ENCODE results near the gene PDGFD.

The PDGFD gene

DNA sequence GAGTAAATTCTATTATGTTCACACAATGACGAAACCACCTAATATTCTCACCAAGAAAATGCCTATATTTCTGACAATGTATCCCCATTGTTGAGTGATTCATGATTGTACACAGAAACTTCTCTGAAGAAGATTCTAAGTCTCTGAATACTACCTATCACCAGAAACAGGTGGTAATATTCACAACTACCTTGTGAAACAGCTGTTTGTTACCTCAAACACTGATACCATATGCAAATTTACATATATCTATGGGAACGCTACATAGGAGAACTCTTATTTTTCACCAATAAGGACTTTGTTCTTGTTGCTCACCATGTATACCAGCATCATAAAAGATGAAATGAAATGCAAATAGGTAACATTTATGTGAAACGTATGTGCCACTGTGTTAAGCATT, 59.3 kb downstream of the PDGFD start:
- Mint-ChIP-seq H3K27me3 (ENCODE audit: low read depth, poor library complexity) (no peaks in the 10 kb centered on the region), H3K27ac (no peak overlapping the region), H3K9me3 (peaks cover 16% of the 10 kb centered on the region), H3K4me3 (no peak overlapping the region), H3K4me1 (peaks cover 5% of the 10 kb centered on the region), H3K36me3 (ENCODE audit: low read depth) (no peaks in the 10 kb centered on the region)
- no peak for DNase-seq
- TF ChIP-seq, protein P1, sequence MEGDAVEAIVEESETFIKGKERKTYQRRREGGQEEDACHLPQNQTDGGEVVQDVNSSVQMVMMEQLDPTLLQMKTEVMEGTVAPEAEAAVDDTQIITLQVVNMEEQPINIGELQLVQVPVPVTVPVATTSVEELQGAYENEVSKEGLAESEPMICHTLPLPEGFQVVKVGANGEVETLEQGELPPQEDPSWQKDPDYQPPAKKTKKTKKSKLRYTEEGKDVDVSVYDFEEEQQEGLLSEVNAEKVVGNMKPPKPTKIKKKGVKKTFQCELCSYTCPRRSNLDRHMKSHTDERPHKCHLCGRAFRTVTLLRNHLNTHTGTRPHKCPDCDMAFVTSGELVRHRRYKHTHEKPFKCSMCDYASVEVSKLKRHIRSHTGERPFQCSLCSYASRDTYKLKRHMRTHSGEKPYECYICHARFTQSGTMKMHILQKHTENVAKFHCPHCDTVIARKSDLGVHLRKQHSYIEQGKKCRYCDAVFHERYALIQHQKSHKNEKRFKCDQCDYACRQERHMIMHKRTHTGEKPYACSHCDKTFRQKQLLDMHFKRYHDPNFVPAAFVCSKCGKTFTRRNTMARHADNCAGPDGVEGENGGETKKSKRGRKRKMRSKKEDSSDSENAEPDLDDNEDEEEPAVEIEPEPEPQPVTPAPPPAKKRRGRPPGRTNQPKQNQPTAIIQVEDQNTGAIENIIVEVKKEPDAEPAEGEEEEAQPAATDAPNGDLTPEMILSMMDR (IDR thresholded peaks at IDR 0.05), result no peak

- H3K9me3 Mint-ChIP-seq, result peaks cover 16% of the 10 kb centered on the region
Measured at GRCh38 chr11:104104201-104104600, 59.7 kb downstream of the PDGFD start.

DNA sequence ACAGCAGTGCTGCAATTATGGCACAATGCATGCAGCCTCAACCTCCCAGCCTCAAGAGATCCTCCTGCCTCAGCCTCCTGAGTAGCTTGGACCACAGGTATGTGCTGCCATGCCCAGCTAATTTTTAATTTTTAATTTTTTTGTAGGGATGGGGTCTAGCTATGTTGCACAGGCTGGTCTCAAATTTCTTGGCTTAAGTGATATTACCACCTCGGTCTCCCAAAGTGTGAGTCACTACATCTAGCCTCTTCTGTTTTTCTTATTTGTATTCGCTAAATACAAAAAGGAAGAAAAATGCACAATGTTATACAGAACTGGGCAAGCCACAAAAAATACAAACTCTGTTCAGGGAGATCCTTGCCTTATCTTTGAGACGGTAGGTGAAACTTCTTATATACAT, 65.4 kb downstream of the PDGFD start:
- Mint-ChIP-seq H3K27ac (no peak overlapping the region), H3K9me3 (peaks cover 16% of the 10 kb centered on the region), H3K27me3 (ENCODE audit: low read depth, poor library complexity) (no peaks in the 10 kb centered on the region), H3K36me3 (ENCODE audit: low read depth) (no peaks in the 10 kb centered on the region), H3K4me3 (no peak overlapping the region), H3K4me1 (peaks cover 16% of the 10 kb centered on the region)
- TF ChIP-seq, protein P1 (IDR thresholded peaks at IDR 0.05), result no peak
- DNase-seq, result no peak

More at GRCh38 chr11:104104201-104104600, 59.7 kb downstream of the PDGFD start:
- TF ChIP-seq, protein P1 (IDR thresholded peaks at IDR 0.05), result no peak
- no peaks in the 10 kb centered on the region for H3K27me3 Mint-ChIP-seq (ENCODE audit: low read depth, poor library complexity)
- H3K36me3 Mint-ChIP-seq (ENCODE audit: low read depth), result no peaks in the 10 kb centered on the region
- peaks cover 5% of the 10 kb centered on the region for H3K4me1 Mint-ChIP-seq
- H3K4me3 Mint-ChIP-seq, result no peak overlapping the region
- H3K27ac Mint-ChIP-seq, result no peak overlapping the region
- no peak for DNase-seq

GRCh38 chr11:104098132-104098531, 65.8 kb downstream of the PDGFD start:
- TF ChIP-seq, protein P1 (IDR thresholded peaks at IDR 0.05), result no peak
- Mint-ChIP-seq H3K27ac (no peak overlapping the region), H3K4me3 (no peak overlapping the region), H3K4me1 (peaks cover 20% of the 10 kb centered on the region), H3K36me3 (ENCODE audit: low read depth) (no peaks in the 10 kb centered on the region), H3K9me3 (peaks cover 16% of the 10 kb centered on the region), H3K27me3 (ENCODE audit: low read depth, poor library complexity) (no peaks in the 10 kb centered on the region)
- DNase-seq, result no peak

- Mint-ChIP-seq H3K27me3 (ENCODE audit: low read depth, poor library complexity) (no peaks in the 10 kb centered on the region), H3K27ac (no peak overlapping the region), H3K4me1 (peaks cover 28% of the 10 kb centered on the region), H3K4me3 (no peak overlapping the region), H3K9me3 (peaks cover 16% of the 10 kb centered on the region), H3K36me3 (ENCODE audit: low read depth) (no peaks in the 10 kb centered on the region)
- TF ChIP-seq, protein P1 (IDR thresholded peaks at IDR 0.05), result no peak
- DNase-seq, result no peak
Measured at GRCh38 chr11:104096900-104097299, 67.0 kb downstream of the PDGFD start.

GRCh38 chr11:104095791-104096190, 68.2 kb downstream of the PDGFD start:
- no peaks in the 10 kb centered on the region for H3K27me3 Mint-ChIP-seq (ENCODE audit: low read depth, poor library complexity)
- H3K4me1 Mint-ChIP-seq, result peaks cover 34% of the 10 kb centered on the region

More at GRCh38 chr11:104095791-104096190, 68.2 kb downstream of the PDGFD start:
- TF ChIP-seq, protein P1 (IDR thresholded peaks at IDR 0.05), result no peak
- no peak overlapping the region for H3K27ac Mint-ChIP-seq
- H3K4me3 Mint-ChIP-seq, result no peak overlapping the region
- H3K9me3 Mint-ChIP-seq, result peaks cover 10% of the 10 kb centered on the region
- no peak for DNase-seq
- no peaks in the 10 kb centered on the region for H3K36me3 Mint-ChIP-seq (ENCODE audit: low read depth)
